Measurements from ENCODE around the gene NUDT5. TPM values are rescaled to one million over a fixed set of nuclear protein-coding genes. Genes with fewer than 3 reads are reported as not detected.
"Not testable (repeated sequence)": the region's sequence is repeated elsewhere in the genome, so short reads cannot be mapped to it uniquely, and the experiment has no call there.

Gene NUDT5
- polyA plus RNA-seq (ENCODE audit: insufficient read length in 10 of 10): 10 to 100 TPM; 23.2 to 39.3 (median 26.5) TPM
- long read RNA-seq, donor 1, partial matches to known transcripts: 0 of 7 reads
- long read RNA-seq, donor 1, other reads (novel, unspliced or antisense): 7 of 7 reads
- long read RNA-seq, donor 2: 0 reads
- long read RNA-seq, donor 3: 0 reads
- long read RNA-seq, donor 4, partial matches to known transcripts: 0 of 15 reads
- long read RNA-seq, donor 4, other reads (novel, unspliced or antisense): 15 of 15 reads
- long read RNA-seq, donor 5, partial matches to known transcripts: 0 of 12 reads
- long read RNA-seq, donor 5, other reads (novel, unspliced or antisense): 12 of 12 reads
- long read RNA-seq, donor 6, partial matches to known transcripts: 99 of 113 reads
- long read RNA-seq, donor 6, other reads (novel, unspliced or antisense): 14 of 113 reads
- long read RNA-seq, donor 7, partial matches to known transcripts: 17 of 54 reads
- long read RNA-seq, donor 7, other reads (novel, unspliced or antisense): 37 of 54 reads
- long read RNA-seq, donor 8, partial matches to known transcripts: 0 of 9 reads
- long read RNA-seq, donor 8, other reads (novel, unspliced or antisense): 9 of 9 reads
- long read RNA-seq, donor 9: 0 reads

GRCh38 chr10:12195603-12196506, at the start of gene NUDT5, which contains the start of gene CDC123:
Gene NUDT5, minus strand, starts transcription at chr10:12195891. Its CDS starts 9,600 bp downstream, at chr10:12186291.
Gene CDC123, plus strand, starts transcription at chr10:12196188. Its CDS starts 58 bp downstream, at chr10:12196246.
- peak; percentile 87 to 97 (median 92) for DNase-seq

GRCh38 chr10:12243864-12244620, 48.4 kb upstream of the NUDT5 start:
- DNase-seq: no peak

- DNase-seq: no peak
These were observed 46.3 kb upstream of the NUDT5 start for GRCh38 chr10:12241810-12242529.

GRCh38 chr10:12238821-12239220, 43.1 kb upstream of the NUDT5 start:
- no peak for DNase-seq

- DNase-seq: no peak
These were observed 41.9 kb upstream of the NUDT5 start for GRCh38 chr10:12237265-12238220.

- no peak for DNase-seq
These were observed 40.1 kb upstream of the NUDT5 start for GRCh38 chr10:12235796-12236195.

GRCh38 chr10:12235116-12235694, 39.5 kb upstream of the NUDT5 start:
- no peak for DNase-seq

GRCh38 chr10:12234687-12235086, 39.0 kb upstream of the NUDT5 start:
- not testable (repeated sequence) for DNase-seq

- no peak for DNase-seq
These were observed 33.2 kb upstream of the NUDT5 start for GRCh38 chr10:12228851-12229250.

GRCh38 chr10:12226438-12226837, 30.7 kb upstream of the NUDT5 start:
- not testable (repeated sequence) for DNase-seq

- no peak for DNase-seq
These were observed 29.8 kb upstream of the NUDT5 start for GRCh38 chr10:12225444-12225843.

GRCh38 chr10:12221323-12222298, 25.9 kb upstream of the NUDT5 start:
- DNase-seq: peak in 2 of 3 donors; percentile 2 to 15

GRCh38 chr10:12218991-12219390, 23.3 kb upstream of the NUDT5 start:
- DNase-seq: no peak

GRCh38 chr10:12214763-12215218, 19.1 kb upstream of the NUDT5 start:
- DNase-seq: peak in 2 of 3 donors; percentile 40 to 62

GRCh38 chr10:12214093-12214492, 18.4 kb upstream of the NUDT5 start:
- DNase-seq: no peak

GRCh38 chr10:12213621-12214020, 17.9 kb upstream of the NUDT5 start:
- DNase-seq: no peak

GRCh38 chr10:12212454-12212853, 16.8 kb upstream of the NUDT5 start:
- DNase-seq: no peak

GRCh38 chr10:12208460-12208859, 12.8 kb upstream of the NUDT5 start:
- DNase-seq: no peak

All from muscle of back (tissue), 13 donors.